Upper lobe of left lung (tissue), 4 donors: ENCODE measurements around the gene ZNF747.

ENCODE experiments used
- POLR2A ChIP-seq, 4 donors: fragments of 450-650 bp; IDR thresholded peaks; one replicate each; pipeline ENCODE4 v1.5.1; 2016 to 2017; ENCODE audit warnings: antibody characterized with exemption in 4 of 4, mild to moderate bottlenecking in 2 of 4
- POLR2AphosphoS5 ChIP-seq, 2 donors: sonication (generic); formaldehyde crosslinking; IDR thresholded peaks; one replicate each; pipeline ENCODE4 v1.5.1; 2017; ENCODE audit warnings: antibody characterized with exemption in 2 of 2
- TF ChIP-seq, protein P1 (sequence below), 6 experiments: fragments of 450-650 bp in 4 of 6; fragments of 200-600 bp in 2 of 6; sonication (generic) in 2 of 6; IDR thresholded peaks; one replicate each; pipeline ENCODE4 v1.5.1; 2016 to 2019; ENCODE audit warnings: antibody characterized with exemption in 6 of 6

DNA sequence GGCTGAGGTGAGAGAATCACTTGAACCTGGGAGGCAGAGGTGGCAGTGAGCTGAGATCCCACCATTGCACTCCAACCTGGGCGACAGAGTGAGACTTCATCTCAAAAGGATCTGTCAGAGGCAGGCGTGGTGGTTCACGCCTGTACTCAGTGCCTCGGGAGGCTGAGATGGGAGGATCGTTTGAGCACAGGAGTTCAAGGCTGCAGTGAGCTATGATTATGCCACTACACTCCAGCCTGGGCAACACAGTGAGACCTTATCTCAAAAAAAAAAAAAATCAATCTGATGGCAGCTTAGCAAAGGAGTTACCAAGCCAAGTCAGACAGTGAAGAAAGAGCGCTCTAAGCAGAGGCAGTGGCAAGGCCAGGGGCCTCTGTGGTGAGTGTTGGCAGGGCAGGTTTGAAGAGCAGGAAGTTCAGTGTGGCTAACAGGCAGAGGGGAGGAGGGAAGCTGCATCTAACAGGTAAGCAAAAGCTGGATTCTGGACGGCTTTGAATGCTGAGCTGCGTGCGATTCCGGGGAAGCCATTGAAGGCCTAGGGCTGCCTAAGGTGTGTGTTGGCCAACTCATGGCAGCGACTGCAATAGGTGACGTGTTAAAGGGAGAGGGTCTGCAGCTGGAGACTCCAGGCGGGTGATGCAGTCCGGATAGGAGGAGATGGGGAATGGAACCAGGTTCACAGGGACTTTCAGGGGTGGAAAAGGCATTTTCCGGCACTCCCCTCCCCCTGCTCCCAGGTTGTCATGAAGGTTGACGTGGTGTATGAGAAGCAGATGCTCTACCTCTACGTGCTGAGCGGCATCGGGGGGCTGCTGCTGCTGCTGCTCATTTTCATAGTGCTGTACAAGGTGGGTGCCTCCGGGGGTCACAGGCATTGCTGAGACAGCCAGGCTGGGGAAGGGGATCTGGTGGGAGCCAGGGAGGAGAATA lies 15.3 kb downstream of the ZNF747 start:
- TF ChIP-seq POLR2A (IDR thresholded peaks at IDR 0.05) (no peak), POLR2AphosphoS5 (IDR thresholded peaks at IDR 0.05) (no peak)
- TF ChIP-seq, protein P1, sequence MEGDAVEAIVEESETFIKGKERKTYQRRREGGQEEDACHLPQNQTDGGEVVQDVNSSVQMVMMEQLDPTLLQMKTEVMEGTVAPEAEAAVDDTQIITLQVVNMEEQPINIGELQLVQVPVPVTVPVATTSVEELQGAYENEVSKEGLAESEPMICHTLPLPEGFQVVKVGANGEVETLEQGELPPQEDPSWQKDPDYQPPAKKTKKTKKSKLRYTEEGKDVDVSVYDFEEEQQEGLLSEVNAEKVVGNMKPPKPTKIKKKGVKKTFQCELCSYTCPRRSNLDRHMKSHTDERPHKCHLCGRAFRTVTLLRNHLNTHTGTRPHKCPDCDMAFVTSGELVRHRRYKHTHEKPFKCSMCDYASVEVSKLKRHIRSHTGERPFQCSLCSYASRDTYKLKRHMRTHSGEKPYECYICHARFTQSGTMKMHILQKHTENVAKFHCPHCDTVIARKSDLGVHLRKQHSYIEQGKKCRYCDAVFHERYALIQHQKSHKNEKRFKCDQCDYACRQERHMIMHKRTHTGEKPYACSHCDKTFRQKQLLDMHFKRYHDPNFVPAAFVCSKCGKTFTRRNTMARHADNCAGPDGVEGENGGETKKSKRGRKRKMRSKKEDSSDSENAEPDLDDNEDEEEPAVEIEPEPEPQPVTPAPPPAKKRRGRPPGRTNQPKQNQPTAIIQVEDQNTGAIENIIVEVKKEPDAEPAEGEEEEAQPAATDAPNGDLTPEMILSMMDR (IDR thresholded peaks at IDR 0.05) = no peak
